Transverse colon (tissue), 4 donors: ENCODE data around the gene KCNH1. TPM values are rescaled to one million over a fixed set of nuclear protein-coding genes. Genes with fewer than 3 reads are reported as not detected.
"Not testable (repeated sequence)": the region's sequence is repeated elsewhere in the genome, so short reads cannot be mapped to it uniquely, and the experiment has no call there.

ENCODE experiments used
- DNase-seq: peaks from one replicate; pipeline ENCODE4 v3.0.0-alpha.2; 2019
- H3K27ac ChIP-seq, 4 donors: fragments of 200-600 bp; sonication (generic); 2 replicates each; pipeline ENCODE4 v1.5.1; 2016 to 2018; ENCODE audit warnings: inconsistent platforms in 4 of 4
- H3K27me3 ChIP-seq: fragments of 200-600 bp; sonication (generic); 2 replicates; pipeline ENCODE4 v1.5.1; 2017; ENCODE audit warnings: inconsistent platforms
- H3K36me3 ChIP-seq, 4 donors: fragments of 200-600 bp; sonication (generic); 2 replicates each; pipeline ENCODE4 v1.5.1; 2017 to 2019; ENCODE audit warnings: inconsistent platforms in 4 of 4
- H3K4me1 ChIP-seq, 4 donors: fragments of 200-600 bp; sonication (generic); 2 replicates each; pipeline ENCODE4 v1.5.1; 2017 to 2020; ENCODE audit warnings: inconsistent platforms in 4 of 4
- H3K4me3 ChIP-seq, 4 donors: fragments of 200-600 bp; sonication (generic); 1 replicate in 1 of 4; 2 replicates in 3 of 4; pipeline versions ENCODE4 v1.5.1 to v1.6.1; 2017 to 2019; ENCODE audit warnings: inconsistent platforms in 4 of 4
- H3K9me3 ChIP-seq, 2 donors: fragments of 200-600 bp; sonication (generic); 2 replicates each; pipeline ENCODE4 v1.5.1; 2017 to 2019; ENCODE audit warnings: inconsistent platforms in 2 of 2
- EP300 ChIP-seq: sonication (generic); formaldehyde crosslinking; IDR thresholded peaks from one replicate; pipeline ENCODE4 v1.6.1; 2017; ENCODE audit warnings: antibody characterized with exemption, low read depth
- POLR2A ChIP-seq: fragments of 450-650 bp; IDR thresholded peaks from one replicate; pipeline ENCODE4 v1.6.1; 2016; ENCODE audit warnings: antibody characterized with exemption, mild to moderate bottlenecking, moderate library complexity
- POLR2AphosphoS5 ChIP-seq, 3 donors: sonication (generic); formaldehyde crosslinking; IDR thresholded peaks; one replicate each; pipeline ENCODE4 v1.6.1; 2016; ENCODE audit warnings: antibody characterized with exemption in 3 of 3
- WGBS, 2 donors: methylation state at CpG; one replicate each; pipeline ENCODE4 v1.1.5; 2018; ENCODE audit warnings: low coverage in 1 of 2; 5-methylcytosine and 5-hydroxymethylcytosine counted together
- in situ Hi-C, 4 donors: fragments of 200-750 bp; cut with MboI; loops; one replicate each; pipeline versions ENCODE4 v1.15.0 to v1.15.1; 2017; ENCODE audit warnings: low sequenced_read_pairs in 3 of 4, low pct_ligation_motif_present in 1 of 4, low pct_unique_long_range_greater_than_20kb in 1 of 4
- intact Hi-C: fragments of 100-400 bp; cut with DNase I; formaldehyde crosslinking; loops from one replicate; pipeline ENCODE4 v1.15.1; 2023; ENCODE audit warnings: low total_unique reads
- total RNA-seq, 4 donors: library from RNA; depleted of rRNA; stranded (reverse); fragments of >200 nt; gene quantifications; one replicate each; pipeline ENCODE4 v1.1.0, GENCODE V29; 2016
- TF ChIP-seq, protein P1 (sequence below), 5 experiments: fragments of 200-600 bp in 3 of 5; fragments of 450-650 bp in 2 of 5; sonication (generic) in 3 of 5; IDR thresholded peaks; 1 replicate in 2 of 5; 2 replicates in 3 of 5; pipeline ENCODE4 v1.5.1; 2016 to 2017; ENCODE audit warnings: antibody characterized with exemption in 5 of 5, inconsistent platforms in 3 of 5, mild to moderate bottlenecking in 2 of 5, moderate library complexity in 1 of 5

Gene KCNH1
- total RNA-seq, 4 donors from 2014 or later, result 0.55 to 9.4 (median 2.2) TPM

DNA sequence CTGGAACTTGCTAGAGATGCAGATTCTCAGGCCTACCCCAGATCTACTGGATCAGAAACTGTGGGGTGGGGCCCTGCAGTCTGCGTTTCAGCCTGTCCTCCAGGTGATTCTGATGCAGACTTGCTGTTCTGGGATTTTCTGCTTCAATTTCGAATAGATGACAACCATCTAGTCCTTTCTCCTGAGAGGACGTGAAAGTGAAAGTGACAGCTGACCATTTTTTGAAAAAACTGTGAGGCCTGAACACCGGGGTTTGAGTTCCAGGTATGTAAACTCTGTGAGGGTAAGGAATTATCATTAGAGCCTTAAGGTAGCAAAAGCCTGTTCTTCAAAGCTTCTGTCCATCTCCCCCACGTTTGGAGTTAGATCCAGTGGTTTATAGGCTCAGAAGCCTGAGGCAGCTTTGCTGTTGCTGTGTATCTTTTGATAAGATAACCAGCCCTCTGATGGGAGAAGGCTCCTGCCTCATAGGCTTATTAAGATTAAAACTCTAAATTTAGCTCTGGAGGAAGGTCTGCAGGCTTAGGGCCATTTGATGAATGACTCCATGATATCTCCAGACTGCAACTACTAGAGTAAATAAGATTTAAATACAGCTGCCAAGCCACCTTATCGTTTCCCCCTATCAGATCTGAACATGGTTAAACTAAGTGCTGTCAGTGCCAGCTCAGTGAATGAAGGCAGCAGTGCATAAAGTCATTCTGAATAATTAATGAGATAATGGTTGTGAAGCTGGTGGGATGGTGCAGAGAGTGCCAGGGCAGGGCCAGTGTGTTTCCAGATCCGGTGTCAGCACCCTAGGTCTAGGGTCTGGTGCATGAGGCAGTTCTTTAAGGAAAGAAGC lies 470.0 kb downstream of the KCNH1 start:
- no peak overlapping the region for H3K27ac ChIP-seq
- 47% methylated on average over 7 of the region's 7 CpGs; no CpG with 5 or more reads in 1 of the 2 donors for WGBS, 2 donors
- H3K27me3 ChIP-seq, result no peaks in the 10 kb centered on the region
- H3K4me1 ChIP-seq, result no peaks in the 10 kb centered on the region
- DNase-seq, result no peak
- TF ChIP-seq, protein P1, sequence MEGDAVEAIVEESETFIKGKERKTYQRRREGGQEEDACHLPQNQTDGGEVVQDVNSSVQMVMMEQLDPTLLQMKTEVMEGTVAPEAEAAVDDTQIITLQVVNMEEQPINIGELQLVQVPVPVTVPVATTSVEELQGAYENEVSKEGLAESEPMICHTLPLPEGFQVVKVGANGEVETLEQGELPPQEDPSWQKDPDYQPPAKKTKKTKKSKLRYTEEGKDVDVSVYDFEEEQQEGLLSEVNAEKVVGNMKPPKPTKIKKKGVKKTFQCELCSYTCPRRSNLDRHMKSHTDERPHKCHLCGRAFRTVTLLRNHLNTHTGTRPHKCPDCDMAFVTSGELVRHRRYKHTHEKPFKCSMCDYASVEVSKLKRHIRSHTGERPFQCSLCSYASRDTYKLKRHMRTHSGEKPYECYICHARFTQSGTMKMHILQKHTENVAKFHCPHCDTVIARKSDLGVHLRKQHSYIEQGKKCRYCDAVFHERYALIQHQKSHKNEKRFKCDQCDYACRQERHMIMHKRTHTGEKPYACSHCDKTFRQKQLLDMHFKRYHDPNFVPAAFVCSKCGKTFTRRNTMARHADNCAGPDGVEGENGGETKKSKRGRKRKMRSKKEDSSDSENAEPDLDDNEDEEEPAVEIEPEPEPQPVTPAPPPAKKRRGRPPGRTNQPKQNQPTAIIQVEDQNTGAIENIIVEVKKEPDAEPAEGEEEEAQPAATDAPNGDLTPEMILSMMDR (IDR thresholded peaks at IDR 0.05), result no peak
- TF ChIP-seq POLR2AphosphoS5 (IDR thresholded peaks at IDR 0.05), result no peak
- no peak for TF ChIP-seq POLR2A
- no peak for TF ChIP-seq EP300
- intact Hi-C loops, result no loop called here
- H3K36me3 ChIP-seq, result no peaks in the 10 kb centered on the region
- H3K4me3 ChIP-seq, result no peak overlapping the region
- in situ Hi-C loops, result no loop called here
- H3K9me3 ChIP-seq, result no peaks in the 10 kb centered on the region

DNA sequence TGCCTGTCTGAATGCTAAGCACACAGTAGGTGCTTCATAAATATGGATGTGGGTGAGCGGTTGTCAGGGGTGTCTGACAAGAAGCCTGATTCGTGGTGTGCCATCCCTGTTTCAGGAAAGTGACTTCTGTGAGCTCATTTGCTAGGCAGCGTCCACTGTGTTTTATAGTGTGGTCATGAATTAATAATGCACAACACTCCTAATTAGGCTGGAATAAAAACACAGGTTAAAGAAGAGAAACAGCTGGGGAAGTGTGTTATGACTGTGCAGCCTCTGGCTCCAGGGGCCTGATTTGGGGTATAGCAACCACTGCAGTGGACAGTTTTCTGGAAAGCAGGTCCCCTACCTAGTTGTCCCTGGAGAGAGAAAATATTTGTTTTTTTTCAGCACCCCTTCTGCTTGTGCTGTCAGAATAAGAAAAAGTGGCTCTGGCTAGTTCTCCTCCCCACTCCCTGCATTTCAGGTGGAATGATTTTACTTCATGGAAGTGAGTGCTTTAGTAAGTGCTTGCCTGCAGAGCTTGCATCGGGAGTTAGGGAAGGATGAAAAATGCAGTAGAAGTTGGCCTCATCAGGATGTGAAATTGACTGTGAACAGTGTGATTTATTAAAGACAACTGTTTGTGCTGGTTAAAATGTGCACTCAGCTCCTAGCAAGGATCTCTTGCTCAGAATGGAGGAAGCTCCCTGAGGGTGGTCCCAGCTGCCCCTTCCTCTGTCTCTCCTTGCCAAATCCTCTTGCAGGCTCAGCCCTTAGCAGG lies 471.5 kb downstream of the KCNH1 start:
- Histone ChIP-seq H3K27ac (no peak overlapping the region), H3K9me3 (no peaks in the 10 kb centered on the region), H3K4me3 (no peak overlapping the region), H3K4me1 (no peaks in the 10 kb centered on the region), H3K36me3 (no peaks in the 10 kb centered on the region), H3K27me3 (no peaks in the 10 kb centered on the region)
- TF ChIP-seq EP300 (no peak), POLR2A (no peak), POLR2AphosphoS5 (IDR thresholded peaks at IDR 0.05) (no peak)
- TF ChIP-seq, protein P1 (IDR thresholded peaks at IDR 0.05), result no peak
- intact Hi-C loops, result no loop called here
- WGBS, 2 donors, result 71 to 94% methylated on average over 2 to 4 of the region's 4 CpGs
- no peak for DNase-seq
- in situ Hi-C loops, result no loop called here

DNA sequence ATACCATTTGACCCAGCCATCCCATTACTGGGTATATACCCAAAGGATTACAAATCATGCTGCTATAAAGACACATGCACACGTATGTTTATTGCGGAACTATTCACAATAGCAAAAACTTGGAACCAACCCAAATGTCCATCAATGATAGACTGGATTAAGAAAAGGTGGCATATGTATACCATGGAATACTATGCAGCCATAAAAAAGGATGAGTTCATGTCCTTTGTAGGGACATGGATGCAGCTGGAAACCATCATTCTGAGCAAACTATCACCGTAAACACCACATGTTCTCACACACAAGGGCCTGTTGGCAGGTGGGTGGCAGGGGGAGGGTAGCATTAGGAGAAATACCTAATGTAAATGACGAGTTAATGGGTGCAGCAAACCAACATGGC lies 472.4 kb downstream of the KCNH1 start:
- H3K9me3 ChIP-seq, H3K27ac ChIP-seq, DNase-seq, intact Hi-C loops, H3K27me3 ChIP-seq, H3K4me3 ChIP-seq, in situ Hi-C loops, H3K4me1 ChIP-seq, H3K36me3 ChIP-seq: not testable (repeated sequence)
- WGBS, 2 donors, result 80 to 90% methylated on average over 1 to 4 of the region's 4 CpGs

DNA sequence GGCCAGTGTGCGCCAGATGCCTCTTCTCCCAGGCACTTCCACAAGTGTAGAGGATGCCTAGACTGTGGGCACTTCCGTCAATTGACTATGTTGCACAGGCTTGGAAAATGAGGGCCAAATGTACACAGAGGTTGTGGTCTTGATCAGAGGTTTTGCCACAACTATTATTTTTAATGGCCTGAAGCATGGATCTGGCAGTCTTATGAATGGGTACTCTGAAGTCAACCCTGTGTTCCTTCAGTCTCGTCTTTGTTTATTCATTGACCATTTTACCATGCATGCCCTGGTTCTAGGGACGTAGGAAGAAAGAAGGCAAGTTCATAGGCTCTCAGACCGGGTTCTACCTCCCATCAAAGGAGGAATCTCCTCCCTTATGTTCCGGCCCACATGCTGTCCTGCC lies 476.1 kb downstream of the KCNH1 start:
- Histone ChIP-seq H3K4me1 (no peaks in the 10 kb centered on the region), H3K4me3 (no peak overlapping the region), H3K27me3 (no peaks in the 10 kb centered on the region), H3K9me3 (no peaks in the 10 kb centered on the region), H3K36me3 (no peaks in the 10 kb centered on the region), H3K27ac (no peak overlapping the region)
- TF ChIP-seq, protein P1 (IDR thresholded peaks at IDR 0.05), result no peak
- TF ChIP-seq EP300, result no peak
- no peak for TF ChIP-seq POLR2AphosphoS5 (IDR thresholded peaks at IDR 0.05)
- TF ChIP-seq POLR2A, result no peak
- in situ Hi-C loops (no loop called here), intact Hi-C loops (no loop called here)
- 88 to 100% methylated on average over 3 to 6 of the region's 6 CpGs for WGBS, 2 donors
- DNase-seq, result no peak
